Activated CD4-positive, CD25-positive, alpha-beta regulatory T cell treated with anti-CD3 and anti-CD28 coated beads, Interleukin-2, amount 50 U/mL, for 24 hours (primary cell): Measurements from ENCODE around the gene TUBA1A.
"Not testable (repeated sequence)": the region's sequence is repeated elsewhere in the genome, so short reads cannot be mapped to it uniquely, and the experiment has no call there.

Experiments used
- ATAC-seq, 2 donors: fragments of 150-1000 bp; cut with Tn5 transposase; one replicate each; pipeline ENCODE4 v1.10.0; 2021; ENCODE audit warnings: mild to moderate bottlenecking in 1 of 2, moderate library complexity in 1 of 2

The TUBA1A gene

GRCh38 chr12:49188916-49189367, at the start of gene TUBA1A:
TUBA1A (minus strand) TSS chr12:49189080; CDS start chr12:49188979, 101 bp downstream.
- ATAC-seq: peak; percentile 93 to 96

GRCh38 chr12:49236423-49236822, 47.5 kb upstream of the TUBA1A start:
- ATAC-seq: peak; percentile 40 to 52

DNA sequence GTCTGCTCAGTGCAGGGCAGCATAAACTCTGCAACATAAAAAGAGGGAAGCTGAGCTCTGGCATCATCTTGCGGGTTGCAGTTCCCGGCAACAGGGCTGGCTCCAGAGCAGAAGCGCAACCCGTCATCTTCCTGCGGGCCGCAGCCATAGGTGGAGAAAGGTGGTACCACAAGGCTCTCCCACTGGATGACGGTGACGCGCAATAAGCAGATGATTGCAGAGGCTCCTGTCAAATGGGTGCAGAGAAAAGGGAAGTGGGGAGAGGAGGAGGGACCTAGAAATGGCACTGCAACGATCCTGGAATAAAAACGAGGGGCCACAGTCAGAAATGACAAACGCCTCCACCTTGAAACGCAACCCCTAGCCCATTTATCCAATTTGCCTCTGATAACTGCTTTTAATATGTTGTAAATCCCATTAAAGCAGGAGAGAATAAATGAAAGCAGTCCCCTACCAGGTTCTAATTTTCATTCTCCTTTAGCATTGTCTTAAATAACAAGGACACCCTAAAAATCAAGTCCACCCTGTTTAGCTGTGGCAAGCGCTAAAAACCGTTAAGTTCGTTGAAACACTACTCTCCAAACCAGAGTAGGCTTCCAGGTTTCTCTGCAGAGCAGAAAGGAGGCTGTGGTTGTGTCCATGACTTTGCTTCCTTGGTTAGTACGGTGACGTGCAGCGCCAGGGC, 45.1 kb upstream of the TUBA1A start:
- no peak for ATAC-seq

GRCh38 chr12:49232940-49233841, 44.3 kb upstream of the TUBA1A start:
- no peak for ATAC-seq

- ATAC-seq: no peak
These were observed 43.2 kb upstream of the TUBA1A start for GRCh38 chr12:49231878-49232655.

GRCh38 chr12:49230805-49231194, 41.9 kb upstream of the TUBA1A start:
- ATAC-seq: no peak

- no peak for ATAC-seq
These were observed 41.4 kb upstream of the TUBA1A start for GRCh38 chr12:49230176-49230804.

GRCh38 chr12:49228653-49229052, 39.8 kb upstream of the TUBA1A start:
- ATAC-seq: no peak

GRCh38 chr12:49227713-49228112, 38.8 kb upstream of the TUBA1A start:
- ATAC-seq: no peak

DNA sequence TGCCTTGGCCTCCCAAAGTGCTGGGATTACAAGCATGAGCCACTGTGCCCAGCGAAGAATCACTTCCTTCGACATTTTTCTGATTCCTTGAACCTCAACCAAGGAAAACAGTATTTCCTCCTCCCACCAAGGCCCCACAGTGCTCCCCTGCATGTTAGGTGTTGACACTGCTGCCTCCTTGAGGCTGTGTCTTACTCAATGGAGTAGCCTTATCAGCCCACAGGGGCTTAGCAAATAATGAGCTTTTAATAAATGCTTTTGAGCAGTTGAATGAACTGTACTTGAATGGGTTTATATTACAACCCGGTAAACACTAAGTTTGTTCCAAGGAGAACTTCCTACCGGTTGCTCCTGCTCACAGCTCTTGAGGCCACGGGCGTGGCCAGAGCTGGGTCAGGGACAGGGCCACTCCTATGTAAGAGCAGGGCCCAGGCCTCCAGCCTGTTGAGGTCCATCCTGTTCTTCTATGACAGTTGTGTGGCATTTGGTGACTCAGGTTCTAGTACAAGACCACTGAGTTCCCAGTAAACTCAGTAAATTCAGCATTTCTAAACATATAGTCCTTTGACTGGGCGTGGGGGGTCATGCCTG, 36.8 kb upstream of the TUBA1A start:
- no peak for ATAC-seq

DNA sequence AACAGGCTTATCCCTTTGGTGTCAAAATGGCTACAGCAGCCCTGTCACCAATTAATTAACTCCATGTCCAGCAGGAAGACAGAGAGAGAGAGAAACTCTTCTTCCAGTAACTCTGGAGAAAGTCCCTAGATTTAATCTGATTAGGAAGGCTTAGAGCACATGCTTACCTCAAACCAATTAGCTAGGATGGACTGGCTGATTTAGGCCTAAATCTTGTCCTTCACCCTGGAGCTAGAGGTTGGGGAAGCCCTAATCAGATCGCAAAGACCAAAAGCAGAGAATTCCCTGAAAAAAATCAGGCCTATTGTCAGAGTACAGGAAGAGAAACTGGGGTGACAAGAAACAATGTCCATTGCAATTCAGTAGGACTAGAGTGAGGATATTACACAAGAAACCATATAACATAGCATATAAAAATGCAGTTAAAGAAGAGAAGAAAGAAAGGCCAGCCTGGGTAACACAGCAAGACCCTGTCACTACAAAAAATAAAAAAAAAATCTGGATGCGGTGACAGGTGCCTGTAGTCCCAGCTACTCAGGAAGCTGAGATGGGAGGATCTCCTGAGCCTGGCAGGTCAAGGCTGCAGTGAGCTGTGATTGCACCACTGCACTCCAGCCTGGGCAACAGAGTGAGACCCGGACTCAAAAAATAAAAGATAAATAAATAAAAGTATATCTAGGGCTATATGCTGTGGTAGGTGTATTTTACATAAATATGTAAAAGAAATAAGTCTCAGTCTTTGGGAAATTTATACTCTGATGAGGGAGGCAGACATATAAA, 34.9 kb upstream of the TUBA1A start:
- no peak for ATAC-seq

- ATAC-seq: no peak
These were observed 34.2 kb upstream of the TUBA1A start for GRCh38 chr12:49223122-49223521.

DNA sequence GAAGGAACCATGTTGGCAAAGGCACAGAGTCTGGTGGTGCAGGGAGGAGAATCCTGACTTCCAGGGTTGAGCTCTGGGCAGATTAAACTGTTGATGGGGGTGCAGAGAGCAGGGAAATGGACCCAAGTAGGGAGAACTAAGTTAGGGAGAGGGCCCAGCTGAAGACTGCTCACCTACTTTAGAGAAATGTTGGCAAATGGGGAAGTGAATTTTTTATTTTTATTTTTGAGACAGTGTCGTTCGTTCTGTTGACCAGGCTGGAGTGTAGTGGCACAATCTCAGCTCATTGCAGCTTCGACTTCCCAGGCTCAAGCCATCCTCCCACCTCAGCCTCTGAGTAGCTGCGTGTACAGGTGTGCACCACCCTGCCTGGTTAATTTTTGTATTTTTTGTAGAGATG, 32.1 kb upstream of the TUBA1A start:
- no peak for ATAC-seq

DNA sequence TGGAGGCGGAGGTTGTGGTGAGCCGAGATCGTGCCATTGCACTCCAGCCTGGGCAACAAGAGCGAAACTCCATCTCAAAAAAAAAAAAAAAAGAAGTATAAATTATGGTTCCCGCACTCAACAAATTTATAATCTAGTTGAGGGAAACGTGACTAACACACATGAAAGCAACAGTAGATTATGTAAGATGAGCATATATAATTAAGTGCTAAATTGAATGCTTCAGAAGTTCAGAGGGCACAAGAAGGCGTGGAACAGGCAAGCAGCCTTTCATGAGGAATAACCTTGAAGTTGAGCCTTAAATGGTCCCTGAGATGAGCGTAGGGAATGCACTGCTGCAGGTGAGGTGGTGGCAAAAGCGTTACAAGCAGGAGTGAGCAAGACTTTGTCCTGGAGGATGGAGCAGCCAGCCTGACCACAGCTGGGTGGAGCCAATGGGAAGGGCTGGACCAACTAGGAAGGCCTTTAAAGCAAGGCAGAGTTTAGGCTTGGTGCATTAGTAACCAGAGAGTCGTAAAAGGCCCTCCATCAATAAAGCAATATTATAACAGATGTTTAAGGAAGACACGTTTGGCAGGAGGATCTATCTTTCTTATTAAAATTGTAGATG, 30.6 kb upstream of the TUBA1A start:
- no peak for ATAC-seq

DNA sequence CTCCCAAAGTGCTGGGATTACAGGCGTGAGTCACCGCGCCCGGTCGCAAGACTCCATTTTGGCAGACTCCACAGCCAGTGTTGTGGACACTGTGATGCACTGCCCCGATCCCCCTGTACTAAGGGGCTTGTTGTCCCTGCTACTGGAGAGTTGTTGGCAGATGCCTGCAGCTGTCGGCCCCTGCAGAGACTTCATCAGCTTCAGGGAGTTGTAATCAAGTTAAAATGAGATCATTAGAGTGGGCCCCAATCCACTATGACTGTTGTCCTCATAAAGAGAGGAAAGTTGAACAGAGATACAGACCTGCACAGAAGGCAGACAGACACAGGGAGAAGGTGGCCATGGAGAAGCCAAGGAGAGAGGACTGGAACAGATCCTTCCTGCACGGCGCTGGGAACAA, 23.7 kb upstream of the TUBA1A start:
- no peak for ATAC-seq

- not testable (repeated sequence) for ATAC-seq
These were observed 21.8 kb upstream of the TUBA1A start for GRCh38 chr12:49210703-49211102.

DNA sequence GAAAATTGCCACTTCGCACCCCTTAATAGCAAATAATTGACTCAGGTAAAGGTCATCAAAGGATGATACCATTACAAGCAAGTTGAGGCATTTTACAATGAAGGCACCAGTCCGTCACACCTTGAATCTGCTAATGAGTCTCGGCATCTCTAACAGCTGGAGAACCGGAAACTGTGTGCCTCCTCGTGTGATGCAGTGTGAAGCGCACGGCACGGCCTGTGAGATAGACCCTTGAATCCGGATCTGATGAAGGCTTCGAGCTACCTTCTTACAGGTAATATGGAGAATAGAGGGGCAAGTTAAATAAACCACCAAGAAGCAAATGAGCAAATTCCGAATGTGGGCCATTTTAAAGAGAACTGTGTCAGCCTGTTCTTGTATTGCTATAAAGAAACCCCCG, 19.8 kb upstream of the TUBA1A start:
- ATAC-seq: no peak

GRCh38 chr12:49208146-49208545, 19.3 kb upstream of the TUBA1A start:
- ATAC-seq: no peak

DNA sequence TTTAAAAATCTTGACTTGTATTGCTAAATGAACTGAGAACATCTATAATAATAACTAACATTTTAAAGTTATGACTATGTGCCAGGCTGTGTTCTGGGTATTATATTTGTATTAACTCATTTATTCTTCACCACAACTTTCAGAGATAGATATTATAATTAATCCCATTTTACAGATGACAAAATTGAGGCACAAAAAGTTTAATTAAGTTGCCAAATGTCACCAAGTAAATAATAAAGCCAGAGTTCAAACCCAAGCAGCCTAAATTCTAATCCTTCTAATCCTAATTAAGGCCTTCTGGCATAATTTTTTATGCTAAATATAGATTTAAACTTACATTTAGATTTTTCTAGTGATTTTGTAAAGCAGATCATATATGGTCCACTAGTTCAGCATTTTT, 17.5 kb upstream of the TUBA1A start:
- no peak for ATAC-seq

GRCh38 chr12:49201595-49202295, 12.9 kb upstream of the TUBA1A start:
- peak in 1 of 2 donors; percentile 48 for ATAC-seq
